Head of caudate nucleus (tissue), 42 donors: ENCODE measurements around the gene USP37.
A peak's percentile ranks its signal among the peaks of the same experiment; 100 is the strongest.

Source experiments
- DNase-seq, 42 donors: peaks; one replicate each; pipeline versions ENCODE4 v3.0.0 to v3.0.0-alpha.2; 2020 to 2021; ENCODE audit warnings: mixed read lengths in 7 of 42
- intact Hi-C: fragments of 100-400 bp; cut with DNase I; formaldehyde crosslinking; loops from one replicate; pipeline ENCODE4 v1.15.0; 2022

The USP37 gene

DNA sequence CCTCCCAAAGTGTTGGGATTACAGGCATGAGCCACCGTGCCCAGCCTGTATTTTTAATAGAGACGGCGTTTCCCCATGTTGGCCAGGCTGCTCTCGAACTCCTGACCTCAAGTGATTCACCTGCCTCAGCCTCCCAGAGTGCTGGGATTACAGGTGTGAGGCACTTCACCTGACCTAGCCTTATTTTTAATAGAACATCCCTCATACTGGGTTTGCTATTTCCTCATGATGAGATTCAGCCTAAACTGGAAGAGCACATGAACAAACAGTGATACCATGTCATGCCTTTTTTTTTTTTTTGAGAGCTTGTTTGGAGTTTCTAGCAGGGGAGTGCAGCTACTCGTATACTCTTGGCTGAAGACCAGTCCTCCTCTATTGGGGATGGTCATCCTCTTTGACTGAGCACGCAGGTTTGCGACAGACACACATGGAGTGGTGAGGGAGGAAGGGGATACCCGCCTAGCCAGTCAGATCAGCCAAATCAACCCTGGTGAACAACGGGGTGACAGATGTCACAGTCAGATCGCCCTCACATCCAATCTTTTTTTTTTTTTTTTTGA is 67.6 kb downstream of the USP37 start:
- intact Hi-C loops, result no loop called here
- DNase-seq, result no peak

GRCh38 chr2:218485986-218486667 is 82.0 kb downstream of the USP37 start:
- intact Hi-C loops, result no loop called here
- no peak for DNase-seq

DNA sequence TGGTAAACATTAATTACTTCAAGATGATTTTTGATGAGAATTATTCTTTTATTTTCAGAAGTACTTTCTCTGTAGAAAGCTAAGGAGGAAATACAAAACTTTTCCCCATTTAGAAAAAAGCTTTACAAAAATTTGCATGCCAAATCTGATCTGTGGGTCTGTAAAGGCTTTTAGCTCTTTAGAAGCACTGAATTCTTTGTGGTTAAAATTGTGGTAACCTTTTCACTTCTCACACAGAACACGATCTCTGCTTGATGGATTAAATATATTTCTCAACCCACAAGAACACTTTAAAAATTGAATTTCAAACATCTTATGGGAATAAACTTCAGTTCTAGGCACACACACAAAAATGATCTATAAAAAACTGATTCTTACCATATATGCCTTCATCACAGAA is 85.5 kb downstream of the USP37 start:
- intact Hi-C loops, result no loop called here

GRCh38 chr2:218479595-218479994 is 88.6 kb downstream of the USP37 start:
- intact Hi-C loops, result no loop called here
- DNase-seq, result no peak

More for the DNA sequence above, 85.5 kb downstream of the USP37 start:
- no peak for DNase-seq

- intact Hi-C loops, result no loop called here
- no peak for DNase-seq
Measured at GRCh38 chr2:218478544-218478943, 89.6 kb downstream of the USP37 start.

DNA sequence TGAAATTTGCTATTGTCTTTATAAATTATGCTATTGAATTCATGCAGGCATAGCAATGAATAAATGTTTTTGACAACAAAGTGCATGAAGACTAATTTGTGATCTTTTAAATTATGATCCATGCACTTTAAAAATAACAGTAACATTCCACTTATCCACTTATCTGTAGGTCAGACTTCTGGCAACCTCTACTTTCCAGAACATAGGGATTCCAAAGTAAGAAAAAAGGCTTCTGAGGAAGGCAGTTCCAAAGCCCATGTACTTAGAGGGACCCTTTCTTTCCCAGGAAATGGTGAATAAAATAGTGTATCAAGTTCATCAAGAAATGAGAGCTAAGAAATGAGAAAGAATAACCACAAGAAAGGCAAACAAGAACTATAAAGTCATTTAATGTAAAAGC is 90.9 kb downstream of the USP37 start:
- intact Hi-C loops, result no loop called here
- no peak for DNase-seq

DNA sequence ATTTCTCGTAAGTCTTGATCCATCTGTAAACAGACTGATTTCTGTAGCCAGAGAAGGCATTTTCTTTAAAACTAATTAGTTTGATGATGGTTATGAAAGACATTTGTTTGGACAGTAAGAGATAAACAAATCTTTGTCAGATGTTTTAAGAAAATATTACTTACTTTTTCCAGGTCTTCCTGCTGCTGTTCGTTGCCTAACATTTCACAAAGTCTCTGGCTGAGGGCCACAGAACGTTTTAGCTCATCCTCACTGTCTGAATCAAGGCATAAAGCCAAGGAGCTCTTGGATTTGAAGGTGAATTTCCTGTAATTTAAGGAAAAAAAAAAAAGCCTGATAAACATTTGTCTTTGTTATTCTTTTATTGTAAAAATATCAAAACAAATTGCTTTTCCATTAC is 91.5 kb downstream of the USP37 start:
- intact Hi-C loops, result no loop called here
- no peak for DNase-seq

DNA sequence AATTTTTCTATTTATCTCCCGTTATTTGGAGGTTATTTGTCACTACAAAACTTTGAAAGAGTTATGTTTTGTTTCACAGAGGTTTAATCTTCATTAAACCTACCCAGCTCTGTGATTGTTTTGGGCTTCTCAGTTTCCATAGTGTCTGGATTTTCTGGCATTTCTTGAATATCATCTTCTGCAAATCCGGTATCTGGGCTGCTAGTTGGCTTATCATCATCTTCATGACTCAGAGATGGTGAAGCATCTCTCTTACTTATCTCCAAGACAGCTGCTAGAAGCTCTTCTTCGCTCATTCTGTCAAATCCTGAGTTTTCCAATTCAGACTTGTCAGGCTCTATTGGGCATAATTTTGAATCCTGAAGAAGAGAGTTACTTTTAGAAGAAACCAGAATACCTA is 93.6 kb downstream of the USP37 start:
- intact Hi-C loops, result no loop called here
- no peak for DNase-seq

DNA sequence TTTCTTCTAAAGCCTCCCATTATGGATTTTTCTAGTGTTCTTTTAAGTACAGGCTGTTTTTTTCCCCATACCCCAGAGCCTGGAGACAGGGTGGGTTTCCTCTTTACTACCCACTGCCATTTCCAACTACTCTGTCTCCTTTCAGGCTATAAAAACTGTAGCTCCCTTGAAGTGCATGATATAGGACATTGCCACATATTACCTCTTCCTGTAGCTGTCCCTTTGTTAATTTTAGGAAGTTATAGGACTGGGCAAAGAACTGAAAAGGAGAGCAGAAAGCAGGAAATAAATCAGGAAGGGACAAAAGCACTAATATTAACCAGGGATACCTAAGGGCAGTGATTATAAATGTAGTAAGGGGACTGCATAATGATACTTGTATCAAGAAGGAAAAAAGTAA is 95.2 kb downstream of the USP37 start:
- intact Hi-C loops, result no loop called here
- no peak for DNase-seq

- intact Hi-C loops, result no loop called here
- DNase-seq, result no peak
Measured at GRCh38 chr2:218471982-218472381, 96.2 kb downstream of the USP37 start.

GRCh38 chr2:218471036-218471435 is 97.1 kb downstream of the USP37 start:
- no peak for DNase-seq
- intact Hi-C loops, result no loop called here

- intact Hi-C loops, result no loop called here
- DNase-seq, result no peak
Measured at GRCh38 chr2:218470448-218470847, 97.7 kb downstream of the USP37 start.

- DNase-seq, result no peak
- intact Hi-C loops, result loop anchor here (5.0 kb wide), 1 partner anchor 59 kb away; no protein-coding TSS in a partner anchor
Measured at GRCh38 chr2:218465987-218466633, 102.0 kb downstream of the USP37 start.

DNA sequence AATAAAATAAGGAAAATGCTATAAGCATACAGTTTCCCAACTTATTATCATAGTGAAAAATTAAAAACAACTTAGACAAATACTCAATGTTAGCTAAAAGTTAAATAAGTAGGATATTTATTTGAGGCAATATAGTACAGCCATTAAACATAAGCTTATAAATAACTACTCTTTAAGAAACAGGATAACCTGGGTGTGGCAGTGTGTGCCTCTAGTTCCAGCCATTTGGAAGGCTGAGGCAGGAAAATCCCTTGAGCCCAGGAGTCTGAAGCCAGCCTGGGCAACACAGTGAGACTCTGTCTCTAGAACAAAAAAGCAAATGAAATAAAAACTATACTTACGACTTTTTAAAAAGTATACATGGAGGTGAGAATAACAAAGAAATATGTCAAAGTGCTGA is 109.6 kb downstream of the USP37 start:
- intact Hi-C loops, result no loop called here
- no peak for DNase-seq

GRCh38 chr2:218456849-218457248 is 111.3 kb downstream of the USP37 start:
- intact Hi-C loops, result no loop called here
- DNase-seq, result peak in 1 of 42 donors; percentile 10

DNA sequence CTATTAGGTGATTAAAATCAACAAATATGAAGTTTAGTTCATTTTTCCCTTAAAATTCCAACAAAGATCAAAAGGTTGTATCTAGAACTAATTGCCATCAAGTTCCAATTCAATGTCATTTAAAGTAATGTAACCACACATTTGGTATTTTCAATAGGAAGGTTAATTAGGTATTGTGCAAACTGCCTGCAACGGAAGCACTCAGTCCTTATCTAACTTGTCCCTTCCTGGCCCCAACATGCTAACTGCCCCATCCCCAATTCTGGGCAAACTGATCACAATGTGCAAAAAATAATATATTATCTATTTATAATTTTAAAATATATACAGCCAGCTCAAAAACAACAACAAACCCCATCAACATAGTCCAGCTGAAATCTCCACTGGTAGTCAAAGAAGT is 116.1 kb downstream of the USP37 start:
- intact Hi-C loops, result no loop called here
- no peak for DNase-seq

GRCh38 chr2:218448934-218449333 is 119.2 kb downstream of the USP37 start:
- no peak for DNase-seq
- intact Hi-C loops, result no loop called here

DNA sequence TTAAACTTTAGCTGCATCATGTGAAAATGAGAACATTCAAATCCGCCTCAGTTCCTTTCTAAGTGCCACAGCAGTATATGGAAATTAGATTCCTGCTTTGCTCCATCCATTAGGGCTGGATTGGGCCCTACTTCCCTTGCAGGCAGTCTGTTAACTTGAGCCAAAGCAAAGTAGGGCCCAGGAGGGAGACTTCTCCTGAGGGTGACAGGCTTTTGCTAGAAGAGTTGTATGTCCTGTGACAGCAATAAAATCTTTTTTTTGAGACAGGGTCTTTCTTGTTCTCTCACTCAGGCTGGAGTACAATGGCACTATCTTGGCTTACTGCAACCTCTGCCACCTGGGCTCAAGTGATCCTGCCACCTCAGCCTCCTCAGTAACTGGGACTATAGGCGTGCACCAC is 121.1 kb downstream of the USP37 start:
- no peak for DNase-seq
- intact Hi-C loops, result no loop called here

DNA sequence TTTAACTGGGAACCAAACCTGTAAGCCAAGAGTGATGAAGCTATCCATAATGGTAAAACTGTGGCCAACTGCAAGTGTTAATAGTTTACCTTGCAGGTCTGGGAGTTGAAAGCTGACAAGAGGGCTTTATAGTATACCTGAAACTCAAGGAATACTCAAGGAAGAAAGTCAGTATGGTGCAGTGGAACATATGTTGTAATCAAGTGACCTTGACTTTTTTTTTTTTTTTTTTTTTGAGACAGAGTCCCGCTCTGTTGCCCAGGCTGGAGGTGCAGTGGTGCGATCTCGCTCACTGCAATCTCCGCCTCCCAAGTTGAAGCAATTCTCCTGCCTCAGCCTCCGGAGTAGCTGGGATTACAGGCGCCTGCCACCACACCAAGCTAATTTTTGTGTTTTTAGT is 121.6 kb downstream of the USP37 start:
- intact Hi-C loops, result no loop called here
- DNase-seq, result no peak

- DNase-seq, result no peak
- intact Hi-C loops, result no loop called here
Measured at GRCh38 chr2:218445602-218446001, 122.5 kb downstream of the USP37 start.
